WTC11 (cell line): ENCODE measurements around the gene L3MBTL1. TPM values are rescaled to one million over a fixed set of nuclear protein-coding genes. Genes with fewer than 3 reads are reported as not detected.

Experiments
- ATAC-seq: fragments of 200-7000 bp; cut with Tn5 transposase; 2 replicates; pipeline ENCODE4 v1.10.0; 2021; ENCODE audit warnings: mild to moderate bottlenecking, moderate library complexity
- CTCF ChIA-PET: fragments of 300-600 bp; sonication (Branson Sonifier 250); formaldehyde crosslinking; loops from one replicate; lab custom pipeline; 2021; ENCODE audit warnings: antibody characterized with exemption; lab: Charles Lee
- POLR2A ChIA-PET: fragments of 350-600 bp; sonication (Branson Sonifier 250); formaldehyde crosslinking; loops from one replicate; lab custom pipeline; 2021; ENCODE audit warnings: antibody characterized with exemption; lab: Charles Lee
- DNase-seq: peaks from one replicate; pipeline ENCODE4 v3.0.0; 2021; ENCODE audit warnings: low spot score
- H3K27ac Mint-ChIP-seq: 2 replicates; pipeline ENCODE4 v1.8.0; 2021; ENCODE audit warnings: mixed read lengths
- H3K27me3 Mint-ChIP-seq: 2 replicates; pipeline ENCODE4 v1.8.0; 2021; ENCODE audit warnings: low read depth, mild to moderate bottlenecking, moderate library complexity, mixed read lengths
- H3K36me3 Mint-ChIP-seq: 2 replicates; pipeline ENCODE4 v1.8.0; 2021; ENCODE audit warnings: mixed read lengths
- H3K4me1 Mint-ChIP-seq: 2 replicates; pipeline ENCODE4 v1.8.0; 2022; ENCODE audit warnings: mixed read lengths
- H3K4me3 Mint-ChIP-seq: 2 replicates; pipeline ENCODE4 v1.8.0; 2021; ENCODE audit warnings: mild to moderate bottlenecking, moderate library complexity, mixed read lengths
- H3K9me3 Mint-ChIP-seq: 2 replicates; pipeline ENCODE4 v1.8.0; 2021; ENCODE audit warnings: mixed read lengths
- KAT7 ChIP-seq: sonication (generic); formaldehyde crosslinking; IDR thresholded peaks from 2 replicates; pipeline ENCODE4 v1.8.1; 2023; ENCODE audit warnings: missing genetic modification reagents, mild to moderate bottlenecking, borderline replicate concordance
- MXD4 ChIP-seq: fragments of 250-450 bp; sonication (Bioruptor Pico); IDR thresholded peaks from 2 replicates; pipeline ENCODE4 v1.8.0; 2021; ENCODE audit warnings: mild to moderate bottlenecking, moderate library complexity, borderline replicate concordance
- NR2C2 ChIP-seq: sonication (generic); formaldehyde crosslinking; IDR thresholded peaks from 2 replicates; pipeline ENCODE4 v1.8.0; 2022; ENCODE audit warnings: mild to moderate bottlenecking, missing genetic modification reagents
- PRRX2 ChIP-seq: fragments of 250-450 bp; sonication (Bioruptor Pico); IDR thresholded peaks from 2 replicates; pipeline ENCODE4 v1.8.0; 2021; ENCODE audit warnings: mild to moderate bottlenecking
- TCF7 ChIP-seq: sonication (generic); formaldehyde crosslinking; IDR thresholded peaks from 2 replicates; pipeline ENCODE4 v1.8.0; 2022; ENCODE audit warnings: mild to moderate bottlenecking, low read depth, missing genetic modification reagents, moderate library complexity
- TEAD1 ChIP-seq: sonication (generic); formaldehyde crosslinking; IDR thresholded peaks from 2 replicates; pipeline ENCODE4 v1.8.0; 2022; ENCODE audit warnings: mild to moderate bottlenecking, missing genetic modification reagents
- TP53 ChIP-seq: sonication (generic); formaldehyde crosslinking; IDR thresholded peaks from 2 replicates; pipeline ENCODE4 v1.8.1; 2023; ENCODE audit warnings: mild to moderate bottlenecking, missing genetic modification reagents
- ZNF121 ChIP-seq: sonication (generic); formaldehyde crosslinking; IDR thresholded peaks from 2 replicates; pipeline ENCODE4 v1.8.0; 2023; ENCODE audit warnings: missing genetic modification reagents
- ZNF219 ChIP-seq: sonication (generic); formaldehyde crosslinking; IDR thresholded peaks from 2 replicates; pipeline ENCODE4 v1.8.0; 2023; ENCODE audit warnings: missing genetic modification reagents, mild to moderate bottlenecking, borderline replicate concordance
- total RNA-seq: library from RNA; stranded (reverse); gene quantifications from 3 replicates; pipeline ENCODE4 v1.2.3, GENCODE V29; 2021
- TF ChIP-seq, protein P1 (sequence below): sonication (generic); formaldehyde crosslinking; IDR thresholded peaks from 2 replicates; pipeline ENCODE4 v1.8.0; 2022; ENCODE audit warnings: mild to moderate bottlenecking, missing genetic modification reagents
- TF ChIP-seq, protein P2 (sequence below): fragments of 250-450 bp; sonication (Bioruptor Pico); IDR thresholded peaks from 2 replicates; pipeline ENCODE4 v2.1.2; 2022; ENCODE audit warnings: mild to moderate bottlenecking, moderate library complexity
- TF ChIP-seq, protein P3 (sequence below): sonication (generic); formaldehyde crosslinking; IDR thresholded peaks from 2 replicates; pipeline ENCODE4 v1.8.0; 2022; ENCODE audit warnings: mild to moderate bottlenecking, missing genetic modification reagents
- TF ChIP-seq, protein P4 (sequence below): sonication (generic); formaldehyde crosslinking; IDR thresholded peaks from 2 replicates; pipeline ENCODE4 v1.8.0; 2023; ENCODE audit warnings: missing genetic modification reagents, mild to moderate bottlenecking, borderline replicate concordance
- TF ChIP-seq, protein P5 (sequence below): fragments of 200-600 bp; IDR thresholded peaks from 2 replicates; pipeline ENCODE4 v1.8.0; 2022; ENCODE audit warnings: antibody characterized with exemption

L3MBTL1 gene
- total RNA-seq, 1 experiment from 2014 or later, result 28.3 TPM

DNA sequence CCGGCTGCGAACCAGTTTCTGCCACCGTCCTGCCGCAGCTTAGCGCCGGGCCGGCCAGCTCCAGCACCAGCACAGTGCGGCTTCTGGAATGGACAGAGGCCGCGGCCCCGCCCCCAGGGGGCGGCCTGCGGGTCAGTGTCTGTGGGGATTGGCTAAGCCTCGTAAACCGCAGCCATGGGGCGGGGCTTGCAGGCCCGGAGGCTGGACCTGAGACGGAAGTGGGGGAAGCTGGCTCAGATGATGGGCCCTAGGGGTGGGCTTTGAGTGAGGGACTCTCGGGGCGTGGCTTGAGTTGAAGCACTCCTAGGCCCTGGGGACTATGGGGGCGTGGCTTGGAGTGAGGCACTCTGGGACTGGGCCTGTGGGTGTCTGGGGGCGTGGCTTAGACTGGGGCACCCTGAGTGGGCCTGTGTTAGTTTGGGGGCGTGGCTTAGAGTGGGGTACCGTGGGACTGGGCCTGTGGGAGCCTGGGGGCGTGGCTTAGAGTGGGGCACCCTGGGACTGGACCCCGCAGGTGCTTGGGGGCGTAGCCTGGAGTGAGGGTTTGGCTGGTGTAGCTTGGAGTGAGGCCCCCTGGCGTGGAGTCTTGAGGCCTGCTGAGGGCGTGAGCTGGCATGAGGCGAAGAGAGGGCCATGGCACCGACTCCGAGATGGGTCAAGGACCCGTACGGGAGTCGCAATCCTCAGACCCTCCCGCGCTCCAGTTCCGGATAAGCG, 6.6 kb downstream of the L3MBTL1 start (continued):
- TF ChIP-seq, protein P1, sequence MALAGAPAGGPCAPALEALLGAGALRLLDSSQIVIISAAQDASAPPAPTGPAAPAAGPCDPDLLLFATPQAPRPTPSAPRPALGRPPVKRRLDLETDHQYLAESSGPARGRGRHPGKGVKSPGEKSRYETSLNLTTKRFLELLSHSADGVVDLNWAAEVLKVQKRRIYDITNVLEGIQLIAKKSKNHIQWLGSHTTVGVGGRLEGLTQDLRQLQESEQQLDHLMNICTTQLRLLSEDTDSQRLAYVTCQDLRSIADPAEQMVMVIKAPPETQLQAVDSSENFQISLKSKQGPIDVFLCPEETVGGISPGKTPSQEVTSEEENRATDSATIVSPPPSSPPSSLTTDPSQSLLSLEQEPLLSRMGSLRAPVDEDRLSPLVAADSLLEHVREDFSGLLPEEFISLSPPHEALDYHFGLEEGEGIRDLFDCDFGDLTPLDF (CRISPR knock-in tag), result no peak
- TF ChIP-seq, protein P2, sequence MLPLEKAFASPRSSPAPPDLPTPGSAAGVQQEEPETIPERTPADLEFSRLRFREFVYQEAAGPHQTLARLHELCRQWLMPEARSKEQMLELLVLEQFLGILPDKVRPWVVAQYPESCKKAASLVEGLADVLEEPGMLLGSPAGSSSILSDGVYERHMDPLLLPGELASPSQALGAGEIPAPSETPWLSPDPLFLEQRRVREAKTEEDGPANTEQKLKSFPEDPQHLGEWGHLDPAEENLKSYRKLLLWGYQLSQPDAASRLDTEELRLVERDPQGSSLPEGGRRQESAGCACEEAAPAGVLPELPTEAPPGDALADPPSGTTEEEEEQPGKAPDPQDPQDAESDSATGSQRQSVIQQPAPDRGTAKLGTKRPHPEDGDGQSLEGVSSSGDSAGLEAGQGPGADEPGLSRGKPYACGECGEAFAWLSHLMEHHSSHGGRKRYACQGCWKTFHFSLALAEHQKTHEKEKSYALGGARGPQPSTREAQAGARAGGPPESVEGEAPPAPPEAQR (CRISPR knock-in tag), result no peak
- TF ChIP-seq, protein P3, sequence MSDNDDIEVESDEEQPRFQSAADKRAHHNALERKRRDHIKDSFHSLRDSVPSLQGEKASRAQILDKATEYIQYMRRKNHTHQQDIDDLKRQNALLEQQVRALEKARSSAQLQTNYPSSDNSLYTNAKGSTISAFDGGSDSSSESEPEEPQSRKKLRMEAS (CRISPR knock-in tag), result peak; percentile 6; the same call in 1 of the 2 replicates
- TF ChIP-seq TP53 (CRISPR knock-in tag) (no peak), ZNF121 (peak; percentile 99), KAT7 (CRISPR knock-in tag) (no peak), TEAD1 (CRISPR knock-in tag) (no peak), ZNF219 (CRISPR knock-in tag) (no peak)
- TF ChIP-seq, protein P4, sequence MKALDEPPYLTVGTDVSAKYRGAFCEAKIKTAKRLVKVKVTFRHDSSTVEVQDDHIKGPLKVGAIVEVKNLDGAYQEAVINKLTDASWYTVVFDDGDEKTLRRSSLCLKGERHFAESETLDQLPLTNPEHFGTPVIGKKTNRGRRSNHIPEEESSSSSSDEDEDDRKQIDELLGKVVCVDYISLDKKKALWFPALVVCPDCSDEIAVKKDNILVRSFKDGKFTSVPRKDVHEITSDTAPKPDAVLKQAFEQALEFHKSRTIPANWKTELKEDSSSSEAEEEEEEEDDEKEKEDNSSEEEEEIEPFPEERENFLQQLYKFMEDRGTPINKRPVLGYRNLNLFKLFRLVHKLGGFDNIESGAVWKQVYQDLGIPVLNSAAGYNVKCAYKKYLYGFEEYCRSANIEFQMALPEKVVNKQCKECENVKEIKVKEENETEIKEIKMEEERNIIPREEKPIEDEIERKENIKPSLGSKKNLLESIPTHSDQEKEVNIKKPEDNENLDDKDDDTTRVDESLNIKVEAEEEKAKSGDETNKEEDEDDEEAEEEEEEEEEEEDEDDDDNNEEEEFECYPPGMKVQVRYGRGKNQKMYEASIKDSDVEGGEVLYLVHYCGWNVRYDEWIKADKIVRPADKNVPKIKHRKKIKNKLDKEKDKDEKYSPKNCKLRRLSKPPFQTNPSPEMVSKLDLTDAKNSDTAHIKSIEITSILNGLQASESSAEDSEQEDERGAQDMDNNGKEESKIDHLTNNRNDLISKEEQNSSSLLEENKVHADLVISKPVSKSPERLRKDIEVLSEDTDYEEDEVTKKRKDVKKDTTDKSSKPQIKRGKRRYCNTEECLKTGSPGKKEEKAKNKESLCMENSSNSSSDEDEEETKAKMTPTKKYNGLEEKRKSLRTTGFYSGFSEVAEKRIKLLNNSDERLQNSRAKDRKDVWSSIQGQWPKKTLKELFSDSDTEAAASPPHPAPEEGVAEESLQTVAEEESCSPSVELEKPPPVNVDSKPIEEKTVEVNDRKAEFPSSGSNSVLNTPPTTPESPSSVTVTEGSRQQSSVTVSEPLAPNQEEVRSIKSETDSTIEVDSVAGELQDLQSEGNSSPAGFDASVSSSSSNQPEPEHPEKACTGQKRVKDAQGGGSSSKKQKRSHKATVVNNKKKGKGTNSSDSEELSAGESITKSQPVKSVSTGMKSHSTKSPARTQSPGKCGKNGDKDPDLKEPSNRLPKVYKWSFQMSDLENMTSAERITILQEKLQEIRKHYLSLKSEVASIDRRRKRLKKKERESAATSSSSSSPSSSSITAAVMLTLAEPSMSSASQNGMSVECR (CRISPR knock-in tag), result peak; percentile 52; the same call in 1 of the 2 replicates
- TF ChIP-seq, protein P5, sequence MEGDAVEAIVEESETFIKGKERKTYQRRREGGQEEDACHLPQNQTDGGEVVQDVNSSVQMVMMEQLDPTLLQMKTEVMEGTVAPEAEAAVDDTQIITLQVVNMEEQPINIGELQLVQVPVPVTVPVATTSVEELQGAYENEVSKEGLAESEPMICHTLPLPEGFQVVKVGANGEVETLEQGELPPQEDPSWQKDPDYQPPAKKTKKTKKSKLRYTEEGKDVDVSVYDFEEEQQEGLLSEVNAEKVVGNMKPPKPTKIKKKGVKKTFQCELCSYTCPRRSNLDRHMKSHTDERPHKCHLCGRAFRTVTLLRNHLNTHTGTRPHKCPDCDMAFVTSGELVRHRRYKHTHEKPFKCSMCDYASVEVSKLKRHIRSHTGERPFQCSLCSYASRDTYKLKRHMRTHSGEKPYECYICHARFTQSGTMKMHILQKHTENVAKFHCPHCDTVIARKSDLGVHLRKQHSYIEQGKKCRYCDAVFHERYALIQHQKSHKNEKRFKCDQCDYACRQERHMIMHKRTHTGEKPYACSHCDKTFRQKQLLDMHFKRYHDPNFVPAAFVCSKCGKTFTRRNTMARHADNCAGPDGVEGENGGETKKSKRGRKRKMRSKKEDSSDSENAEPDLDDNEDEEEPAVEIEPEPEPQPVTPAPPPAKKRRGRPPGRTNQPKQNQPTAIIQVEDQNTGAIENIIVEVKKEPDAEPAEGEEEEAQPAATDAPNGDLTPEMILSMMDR, result no peak

DNA sequence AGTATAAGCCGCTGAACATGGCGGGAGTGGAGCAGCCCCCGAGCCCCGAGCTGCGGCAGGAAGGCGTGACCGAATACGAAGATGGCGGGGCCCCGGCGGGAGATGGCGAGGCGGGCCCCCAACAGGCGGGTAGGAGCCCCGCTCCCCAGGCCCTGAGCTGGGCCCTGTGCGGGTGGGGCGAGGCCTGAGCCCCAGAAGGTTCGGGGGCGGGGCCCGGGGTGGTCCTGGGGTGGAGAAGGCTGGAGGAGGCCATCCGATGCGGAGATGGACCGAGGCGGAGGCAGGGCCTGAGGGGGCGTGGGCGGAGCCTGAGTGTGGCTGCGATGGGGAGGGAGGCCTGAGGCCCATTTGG, 7.1 kb downstream of the L3MBTL1 start:
- H3K27ac Mint-ChIP-seq, result peak overlapping the region; percentile 80

More for the DNA sequence above, 7.1 kb downstream of the L3MBTL1 start:
- POLR2A ChIA-PET, result interaction anchor here (0.6 to 2.0 kb wide), 2 partner anchors 57 to 1100 kb away, joined by 3 to 12 read pairs; partner anchors contain the start of gene SRSF6
- Mint-ChIP-seq H3K9me3 (peaks cover under 1% of the 10 kb centered on the region), H3K4me3 (peak overlapping the region; percentile 87), H3K27me3 (no peaks in the 10 kb centered on the region), H3K4me1 (peaks cover 5% of the 10 kb centered on the region), H3K36me3 (peaks cover 20% of the 10 kb centered on the region)
- ATAC-seq (peak; percentile 24), DNase-seq (peak; percentile 63)
- TF ChIP-seq PRRX2 (0 out of 2 replicates have a peak, but pooled peaks have one; percentile 24), TCF7 (0 out of 2 replicates have a peak, but pooled peaks have one; percentile 33), MXD4 (CRISPR knock-in tag) (no peak), NR2C2 (CRISPR knock-in tag) (peak; percentile 42; the same call in 1 of the 2 replicates)
- TF ChIP-seq, protein P3 (CRISPR knock-in tag), result peak; percentile 30; the same call in 1 of the 2 replicates
- CTCF ChIA-PET, result interaction anchor here (0.6 to 2.1 kb wide), 5 partner anchors 23 to 1606 kb away, joined by 3 to 15 read pairs (median 5); partner anchors contain the start of gene IFT52
